Fibroblast of lung (primary cell): ENCODE results near the gene COP1.

Experiments
- EZH2 ChIP-seq: IDR thresholded peaks from 2 replicates; pipeline ENCODE4 v1.5.1; 2012; ENCODE audit warnings: low read length, control low read depth, mild to moderate bottlenecking; ENCODE audit errors: missing control alignments
- TF ChIP-seq, protein P1 (sequence below), 2 donors: IDR thresholded peaks in 1 of 2; conservative IDR thresholded peaks in 1 of 2; 1 replicate in 1 of 2; 2 replicates in 1 of 2; pipeline ENCODE4 v1.5.1; 2011 to 2012; ENCODE audit warnings: low read length in 2 of 2, control low read depth in 1 of 2, inconsistent platforms in 1 of 2, low read depth in 1 of 2, mild to moderate bottlenecking in 1 of 2

DNA sequence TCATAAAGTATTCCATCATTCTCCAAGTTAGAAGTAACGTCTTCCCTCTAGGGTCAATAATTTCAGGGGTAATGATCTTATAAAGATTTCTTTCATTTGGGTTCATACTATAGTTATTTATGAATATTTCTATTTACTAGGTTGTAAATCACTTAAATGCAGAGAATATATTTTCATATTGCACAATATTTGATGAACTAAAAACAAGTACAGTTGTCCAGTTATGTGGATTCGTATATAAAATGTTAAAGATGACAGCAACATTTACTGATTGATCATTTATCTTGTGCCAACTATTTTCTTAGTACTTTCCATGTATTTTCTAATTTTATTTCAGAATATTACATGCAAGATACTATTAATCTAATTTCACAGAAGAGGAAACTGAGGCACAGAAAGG is 243.3 kb downstream of the COP1 start:
- TF ChIP-seq, protein P1, sequence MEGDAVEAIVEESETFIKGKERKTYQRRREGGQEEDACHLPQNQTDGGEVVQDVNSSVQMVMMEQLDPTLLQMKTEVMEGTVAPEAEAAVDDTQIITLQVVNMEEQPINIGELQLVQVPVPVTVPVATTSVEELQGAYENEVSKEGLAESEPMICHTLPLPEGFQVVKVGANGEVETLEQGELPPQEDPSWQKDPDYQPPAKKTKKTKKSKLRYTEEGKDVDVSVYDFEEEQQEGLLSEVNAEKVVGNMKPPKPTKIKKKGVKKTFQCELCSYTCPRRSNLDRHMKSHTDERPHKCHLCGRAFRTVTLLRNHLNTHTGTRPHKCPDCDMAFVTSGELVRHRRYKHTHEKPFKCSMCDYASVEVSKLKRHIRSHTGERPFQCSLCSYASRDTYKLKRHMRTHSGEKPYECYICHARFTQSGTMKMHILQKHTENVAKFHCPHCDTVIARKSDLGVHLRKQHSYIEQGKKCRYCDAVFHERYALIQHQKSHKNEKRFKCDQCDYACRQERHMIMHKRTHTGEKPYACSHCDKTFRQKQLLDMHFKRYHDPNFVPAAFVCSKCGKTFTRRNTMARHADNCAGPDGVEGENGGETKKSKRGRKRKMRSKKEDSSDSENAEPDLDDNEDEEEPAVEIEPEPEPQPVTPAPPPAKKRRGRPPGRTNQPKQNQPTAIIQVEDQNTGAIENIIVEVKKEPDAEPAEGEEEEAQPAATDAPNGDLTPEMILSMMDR (conservative IDR thresholded peaks at IDR 0.05 in 1 of 2, IDR thresholded peaks at IDR 0.05 in 1 of 2; ENCODE audit: low read depth in 1 of 2, low read length in 2 of 2) = no peak
- TF ChIP-seq EZH2 = no peak
